ENCODE data around the gene ADAMTS13. TPM values are rescaled to one million over a fixed set of nuclear protein-coding genes. Genes with fewer than 3 reads are reported as not detected.
A peak's percentile ranks its signal among the peaks of the same experiment; 100 is the strongest.

Gene ADAMTS13
- total RNA-seq, 1 donor from 2014 or later: 3.2 TPM

DNA sequence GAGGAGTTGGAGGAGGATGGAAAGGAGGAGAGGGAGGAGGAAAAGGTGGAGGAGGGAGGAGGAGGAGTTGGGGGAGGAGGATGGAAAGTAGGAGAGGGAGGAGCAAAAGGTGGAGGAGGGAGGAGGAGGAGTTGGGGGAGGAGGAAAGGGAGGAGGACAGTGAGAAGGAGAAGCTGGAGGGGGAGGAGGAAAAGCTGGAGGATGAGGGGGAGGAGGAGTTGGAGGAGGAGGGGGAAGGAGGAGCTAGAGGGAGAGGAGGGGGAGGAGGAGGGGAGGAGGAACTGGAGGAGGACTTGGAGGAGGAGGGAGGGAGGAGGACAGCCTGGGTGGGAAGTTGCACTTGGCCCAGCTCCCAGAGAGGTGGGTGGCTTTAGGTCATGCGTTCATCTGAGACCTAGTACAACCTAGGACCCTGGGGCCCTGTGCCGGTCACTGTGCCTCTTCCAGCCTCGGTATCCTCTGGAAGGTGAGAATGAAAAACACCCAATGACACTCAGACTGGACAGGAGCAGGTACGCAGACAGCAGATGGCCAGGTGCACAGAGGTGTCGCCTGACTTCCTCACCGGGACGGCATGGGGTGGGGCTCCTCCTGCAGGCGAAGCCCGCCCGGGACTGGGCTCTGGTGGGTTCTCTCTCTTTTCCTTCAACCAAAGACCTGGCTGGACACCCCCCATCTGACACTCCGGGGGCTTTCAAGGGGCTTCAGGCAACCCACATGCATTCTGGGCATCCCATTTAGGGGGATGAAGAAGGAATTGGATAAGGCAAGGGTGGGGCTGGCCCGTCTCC is 68.9 kb downstream of the ADAMTS13 start:
- DNase-seq: no peak

GRCh38 chr9:133491656-133491925 is 69.4 kb downstream of the ADAMTS13 start:
- no peak for DNase-seq

DNA sequence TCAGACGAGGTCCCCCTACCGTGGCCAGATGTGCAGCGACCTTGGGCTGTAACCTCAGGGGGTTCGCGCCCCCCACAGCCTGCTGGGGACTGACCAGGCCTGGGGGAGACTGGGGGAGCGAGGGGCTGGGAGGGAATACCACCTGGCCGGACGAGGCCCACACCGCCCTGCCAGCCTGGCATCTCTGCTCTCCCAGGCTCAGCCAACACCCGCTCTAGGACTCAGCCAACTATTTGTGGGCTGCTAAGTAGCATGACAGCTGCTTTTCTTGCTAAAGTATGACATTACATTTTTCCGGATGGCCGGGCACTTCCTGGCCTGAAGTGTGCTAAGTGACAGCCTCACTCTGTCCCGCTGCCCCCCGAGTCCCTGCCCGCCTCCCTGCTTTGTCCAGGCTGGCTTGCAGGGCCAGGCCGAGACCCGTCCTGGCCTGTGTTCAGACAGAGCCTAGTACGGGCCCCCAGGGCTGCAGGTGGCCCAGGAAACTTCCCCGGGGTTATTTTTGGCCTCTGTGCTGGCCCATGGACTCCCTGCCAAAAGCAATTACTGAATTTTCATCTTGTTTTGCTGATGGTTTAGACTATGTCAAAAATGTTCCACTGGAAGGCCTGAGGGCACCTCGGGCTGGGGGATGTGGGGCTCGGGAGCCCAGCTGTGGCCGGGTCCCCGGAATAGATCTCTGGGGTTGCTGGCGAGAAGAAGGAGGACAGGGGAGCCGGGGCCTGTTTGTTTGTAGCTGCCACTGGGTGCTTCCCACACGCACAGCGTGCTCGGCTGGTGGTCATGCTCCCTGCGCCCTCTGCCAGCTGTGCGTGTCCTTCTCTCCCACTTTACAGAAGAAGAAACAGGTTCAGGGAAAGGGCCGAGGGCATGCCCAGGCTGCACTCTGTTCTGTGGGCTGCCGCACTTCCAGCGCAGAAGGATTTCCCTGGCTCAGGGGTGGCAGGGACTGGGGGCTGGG is 70.2 kb downstream of the ADAMTS13 start:
- no peak for DNase-seq

DNA sequence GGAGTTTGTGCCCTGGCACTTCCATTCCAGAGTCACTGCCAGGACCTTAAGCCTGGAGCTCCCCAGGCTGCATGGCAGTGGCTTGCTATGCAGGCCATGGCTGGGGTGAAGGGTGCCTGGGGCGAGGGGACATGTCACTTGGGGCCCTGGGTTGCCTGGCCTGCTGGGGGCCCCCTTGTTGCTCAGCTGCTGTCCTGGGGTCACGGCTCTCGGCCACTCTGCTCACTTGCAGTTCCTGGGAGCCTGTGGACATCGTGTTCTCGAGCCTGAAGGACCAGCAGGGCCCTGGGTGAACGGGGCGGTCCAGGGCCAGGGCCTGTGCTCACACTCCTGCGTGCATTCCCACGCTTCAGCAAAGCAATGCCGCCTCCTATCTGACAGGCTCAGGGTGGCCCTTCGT is 71.3 kb downstream of the ADAMTS13 start:
- DNase-seq: no peak

DNA sequence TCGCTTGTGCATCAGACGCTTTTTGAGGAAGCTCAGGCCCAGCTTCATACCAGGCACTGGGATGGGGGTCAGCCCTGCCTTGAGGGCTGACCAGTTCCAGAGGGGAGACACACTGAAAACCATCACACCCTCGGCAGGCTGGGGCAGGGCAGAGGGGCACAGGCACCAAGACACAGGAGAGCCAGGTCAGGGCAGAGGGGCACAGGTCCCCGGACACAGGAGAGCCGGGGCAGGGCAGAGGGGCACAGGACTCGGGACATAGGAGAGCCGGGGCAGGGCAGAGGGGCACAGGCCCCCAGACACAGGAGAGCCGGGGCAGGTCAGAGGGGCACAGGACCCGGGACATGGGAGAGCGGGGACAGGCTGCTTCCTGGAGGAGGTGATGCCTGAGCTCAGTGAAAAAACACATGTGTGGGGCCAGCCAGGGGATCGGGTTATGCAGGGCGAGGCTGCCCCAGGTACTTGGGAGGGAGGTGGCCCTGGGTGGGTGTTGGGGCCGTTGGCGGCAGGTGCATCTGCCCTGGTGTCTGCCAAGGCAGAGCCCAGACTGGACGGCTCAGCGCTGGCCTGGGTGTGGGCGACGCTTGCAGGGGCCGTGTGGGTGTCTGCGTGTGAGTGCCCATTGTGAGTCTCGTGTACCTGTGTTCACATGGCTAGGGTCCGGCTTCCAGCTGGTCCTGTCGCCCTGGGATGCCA is 71.8 kb downstream of the ADAMTS13 start:
- no peak for DNase-seq

DNA sequence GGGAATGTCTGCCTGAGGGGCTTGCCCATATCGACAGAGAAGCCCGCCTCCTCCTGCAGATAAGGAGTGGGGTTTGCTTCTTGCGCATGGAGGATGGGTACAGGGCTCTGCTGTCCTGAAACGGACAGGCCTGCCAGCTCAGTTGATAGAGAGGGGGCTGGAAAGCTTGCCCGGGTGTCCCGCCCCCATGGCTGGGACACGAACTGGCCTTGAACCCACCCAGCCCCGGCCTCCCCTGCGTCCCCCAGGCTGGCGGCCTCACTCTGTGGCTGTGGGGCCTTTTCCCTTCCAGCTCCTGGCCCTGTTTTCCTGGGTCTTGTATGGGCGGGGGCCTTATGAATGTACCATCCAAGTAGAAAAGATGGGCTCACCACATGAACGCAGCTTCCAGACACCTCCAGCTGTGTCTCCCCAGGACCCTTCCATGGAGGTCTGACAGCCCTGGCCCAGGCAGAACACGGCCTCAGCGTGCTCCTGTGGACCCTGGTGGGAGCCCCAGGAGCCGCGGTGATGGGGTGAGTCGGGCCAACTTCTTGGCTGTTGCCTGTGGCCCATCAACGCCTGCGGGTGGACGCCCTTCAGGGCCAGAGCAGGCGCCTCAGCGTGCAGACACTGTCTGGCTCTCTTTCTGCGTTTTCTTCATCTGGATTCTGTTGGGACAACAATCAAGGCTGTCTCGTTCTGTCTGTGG is 72.6 kb downstream of the ADAMTS13 start:
- no peak for DNase-seq

GRCh38 chr9:133495327-133496293 is 73.4 kb downstream of the ADAMTS13 start:
- no peak for DNase-seq

GRCh38 chr9:133496861-133497842 is 75.0 kb downstream of the ADAMTS13 start:
- DNase-seq: no peak

DNA sequence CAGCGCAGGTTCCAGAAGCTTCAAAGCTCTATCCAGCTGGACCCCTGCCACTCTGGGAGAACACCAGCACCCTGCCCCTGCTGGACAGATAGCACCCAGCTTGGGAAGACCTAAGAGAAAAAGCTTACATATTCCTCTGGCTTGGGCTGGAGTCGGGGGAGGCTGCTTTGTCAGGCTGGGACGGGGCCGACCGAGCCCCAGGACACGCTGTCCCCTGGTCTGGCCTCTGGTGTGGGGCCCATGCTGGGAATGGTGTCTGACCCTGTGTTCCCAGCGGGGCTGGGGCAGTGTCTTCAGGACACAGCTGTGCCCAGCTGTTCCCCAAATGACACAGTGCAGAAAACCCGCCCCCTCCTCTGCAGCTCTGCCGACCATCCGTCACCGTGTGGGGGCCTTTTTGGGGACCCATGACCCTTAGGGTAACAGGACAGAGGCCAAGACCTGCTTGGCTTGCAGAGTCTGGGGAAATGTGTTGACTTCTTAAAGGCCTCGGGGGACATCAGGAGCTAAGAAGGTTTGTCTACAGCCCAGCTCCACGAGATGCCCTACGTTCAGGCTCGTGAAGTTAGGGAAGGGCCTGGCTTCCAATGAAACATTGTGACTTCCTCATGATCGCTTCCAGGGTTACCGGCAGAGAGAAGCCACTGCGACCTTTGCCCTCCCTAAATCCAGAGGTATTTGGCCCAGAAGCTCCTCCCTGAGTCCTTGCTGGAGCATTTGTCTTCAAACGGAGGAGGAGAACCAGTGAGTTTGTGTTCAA is 77.1 kb downstream of the ADAMTS13 start:
- DNase-seq: no peak

DNA sequence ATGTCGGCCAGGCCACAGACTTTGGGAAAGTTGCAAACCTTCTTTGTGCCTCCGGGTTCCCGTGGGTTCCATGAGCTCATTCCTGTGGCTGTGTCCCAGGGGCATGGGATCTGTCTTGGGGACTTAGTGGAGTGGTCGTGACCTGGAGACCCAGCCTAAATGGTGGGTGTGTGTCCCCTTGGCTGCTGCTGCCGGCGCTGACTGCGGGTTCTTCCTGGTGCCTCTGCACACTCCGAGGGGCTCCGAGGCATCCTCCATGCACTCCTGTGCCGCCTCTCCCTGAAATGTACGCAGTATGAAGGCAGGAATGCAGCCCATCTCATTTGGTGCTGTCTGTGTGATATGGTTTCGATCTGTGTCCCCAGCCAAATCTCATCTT is 77.7 kb downstream of the ADAMTS13 start:
- no peak for DNase-seq

- no peak for DNase-seq
Measured at GRCh38 chr9:133502112-133502511, 79.9 kb downstream of the ADAMTS13 start.

GRCh38 chr9:133505186-133505830 is 83.1 kb downstream of the ADAMTS13 start:
- DNase-seq: no peak

- DNase-seq: peak; percentile 29
Measured at GRCh38 chr9:133505901-133506652, 83.9 kb downstream of the ADAMTS13 start.

DNA sequence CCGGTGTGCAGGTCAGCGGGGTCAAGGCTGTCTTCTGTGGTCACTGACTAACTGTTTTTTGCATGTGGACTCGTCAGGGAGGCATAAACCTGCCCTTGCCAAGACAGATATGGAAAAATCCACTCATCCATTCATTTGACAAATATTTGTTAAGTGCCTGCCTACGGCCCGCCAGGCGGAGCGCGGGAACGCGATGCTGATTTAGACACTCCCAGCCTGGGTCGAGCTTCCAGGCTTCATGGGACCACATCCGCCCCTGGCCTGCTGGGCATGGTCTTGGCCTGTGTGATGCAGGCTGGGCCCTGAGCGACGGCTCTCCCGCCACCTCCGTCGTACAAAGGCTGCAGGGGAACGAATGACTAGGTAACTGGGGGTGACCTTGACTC is 84.5 kb downstream of the ADAMTS13 start:
- DNase-seq: no peak

DNA sequence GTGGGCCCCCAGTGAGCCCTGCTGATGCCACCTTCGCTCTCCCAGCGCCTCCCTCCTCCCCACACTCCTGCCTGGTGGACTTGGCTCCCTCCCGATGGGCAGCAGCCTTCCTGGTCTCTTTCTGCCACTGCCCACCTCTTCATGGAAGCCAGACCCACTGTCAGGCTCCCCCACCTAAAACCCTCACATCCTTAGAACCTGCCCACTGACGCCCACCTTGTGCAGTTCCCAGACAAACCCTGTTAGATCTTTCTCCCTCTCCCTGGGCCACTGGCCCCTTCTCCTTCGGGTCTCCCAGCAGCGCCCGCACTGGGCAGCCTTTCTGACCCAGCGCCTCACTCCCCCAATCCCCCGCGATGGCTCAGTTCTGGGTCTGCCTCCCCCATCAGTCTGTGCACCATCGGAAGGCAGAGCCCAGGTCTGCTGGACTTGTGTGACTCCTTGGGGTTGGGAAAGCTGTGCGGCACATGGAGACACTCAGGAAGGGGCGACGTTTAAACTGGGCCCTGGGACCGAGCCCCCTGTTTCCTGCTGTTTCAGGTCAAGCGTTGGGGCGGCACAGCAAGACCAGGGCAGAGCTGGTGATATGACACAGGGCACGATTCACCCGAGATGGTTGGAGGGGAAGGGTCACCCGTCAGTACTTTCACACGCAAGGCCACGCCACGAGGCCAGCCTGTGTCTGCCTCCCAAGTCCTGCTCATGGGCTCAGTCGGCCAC is 85.2 kb downstream of the ADAMTS13 start:
- no peak for DNase-seq

DNA sequence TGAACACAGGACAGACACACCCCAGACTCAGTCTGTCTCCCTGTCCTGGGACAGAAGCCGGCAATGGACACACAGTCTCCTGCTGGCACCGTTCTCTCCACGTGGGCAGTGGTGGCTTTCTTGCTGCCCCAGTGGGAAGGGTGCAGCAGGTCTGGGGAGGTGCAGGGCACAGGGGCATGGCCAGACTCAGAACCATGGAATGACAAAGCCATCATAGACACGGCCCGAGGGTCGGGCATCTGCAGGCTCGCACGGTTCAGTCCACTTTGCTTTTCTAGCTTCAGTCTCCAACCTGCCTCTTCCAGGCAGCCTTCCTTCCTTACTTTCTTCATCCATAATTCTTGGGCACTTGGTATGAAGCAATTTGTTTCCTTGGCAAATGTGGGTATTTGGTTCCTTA is 85.9 kb downstream of the ADAMTS13 start:
- DNase-seq: no peak
